ENCODE results near the gene VWA8. TPM values are rescaled to one million over a fixed set of nuclear protein-coding genes. Genes with fewer than 3 reads are reported as not detected.
"Not testable (repeated sequence)": the region's sequence is repeated elsewhere in the genome, so short reads cannot be mapped to it uniquely, and the experiment has no call there.

VWA8 gene
- total and polyA plus RNA-seq, 2 of the 8 experiments (the other 6 are each of a cell fraction or from before 2014, with no cell fraction given): 5.9 to 19.6 TPM

DNA sequence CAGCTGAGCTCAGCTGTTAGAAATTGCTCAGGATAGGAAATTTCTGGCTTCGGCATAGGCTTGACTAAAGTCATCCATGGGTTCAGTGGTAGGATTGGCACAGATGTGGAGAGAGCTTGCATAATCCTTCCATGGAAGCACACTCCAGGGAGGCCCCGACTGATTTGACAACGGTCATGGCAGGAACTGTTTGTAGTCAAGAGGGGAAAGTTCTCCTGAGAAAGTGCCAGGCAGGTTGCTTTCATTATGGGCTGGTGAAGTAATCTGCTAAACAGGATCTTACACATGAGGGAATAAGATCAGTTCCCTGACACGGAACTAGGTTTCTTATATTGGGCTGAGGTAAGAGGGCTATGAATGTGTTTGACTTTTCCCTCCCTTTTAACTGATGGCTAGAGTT, 383.5 kb downstream of the VWA8 start (continued):
- TF ChIP-seq JUND (IDR thresholded peaks at IDR 0.05; ENCODE audit: low read length) (no peak), CHD2 (IDR thresholded peaks at IDR 0.05; ENCODE audit: low read length) (no peak), GABPA (IDR thresholded peaks at IDR 0.05; ENCODE audit: borderline replicate concordance, insufficient read depth, low read length) (no peak), RAD21 (IDR thresholded peaks at IDR 0.05 in 1 of 2, conservative IDR thresholded peaks at IDR 0.05 in 1 of 2; ENCODE audit: low read depth in 2 of 2, low read length in 2 of 2) (no peak), NANOG (IDR thresholded peaks at IDR 0.05; ENCODE audit: insufficient read depth, low read depth, low read length, poor library complexity, severe bottlenecking) (no peak)
- TF ChIP-seq, protein P1, sequence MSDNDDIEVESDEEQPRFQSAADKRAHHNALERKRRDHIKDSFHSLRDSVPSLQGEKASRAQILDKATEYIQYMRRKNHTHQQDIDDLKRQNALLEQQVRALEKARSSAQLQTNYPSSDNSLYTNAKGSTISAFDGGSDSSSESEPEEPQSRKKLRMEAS (IDR thresholded peaks at IDR 0.05): no peak

DNA sequence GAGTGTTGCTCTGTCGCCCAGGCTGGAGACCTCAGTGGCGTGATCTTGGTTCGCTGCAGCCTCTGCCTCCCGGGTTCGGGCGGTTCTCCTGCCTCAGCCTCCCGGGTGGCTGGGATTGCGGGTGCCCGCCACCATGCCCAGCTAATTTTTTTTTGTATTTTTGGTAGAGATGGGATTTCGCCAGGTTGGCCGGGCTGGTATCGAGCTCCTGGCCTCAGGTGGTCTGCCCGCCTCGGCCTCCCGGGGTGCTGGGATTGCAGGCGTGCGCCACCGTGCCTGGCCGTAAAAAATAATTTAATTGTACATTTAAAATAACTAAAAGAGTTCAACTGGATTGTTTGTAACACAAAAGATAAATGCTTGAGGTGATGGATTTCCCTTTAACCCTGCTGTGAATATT, 387.3 kb downstream of the VWA8 start:
- H4K20me1 ChIP-seq (replicated peaks in 1 of 2; ENCODE audit: control insufficient read depth in 1 of 2, insufficient read depth in 2 of 2, low read length in 2 of 2); H3K18ac ChIP-seq (ENCODE audit: extremely low read depth, low read length); H4K91ac ChIP-seq (replicated peaks; ENCODE audit: insufficient read length, low read length); H3K36me3 ChIP-seq (ENCODE audit: control insufficient read depth in 2 of 4, insufficient read depth in 4 of 4, low read length in 3 of 4); H2BK20ac ChIP-seq (ENCODE audit: low read length); H4K8ac ChIP-seq (ENCODE audit: extremely low read depth, insufficient read depth, low read length); H3K56ac ChIP-seq (replicated peaks; ENCODE audit: insufficient read length, low read depth, low read length); DNase-seq (ENCODE audit: low read depth in 1 of 2, low spot score in 2 of 2); H3K79me1 ChIP-seq (ENCODE audit: low read depth, low read length); H3K4ac ChIP-seq (replicated peaks; ENCODE audit: insufficient read length, low read depth, low read length); H3K23me2 ChIP-seq (ENCODE audit: low read depth, low read length); H2AK5ac ChIP-seq (ENCODE audit: low read depth, low read length); H3K4me1 ChIP-seq (replicated peaks in 1 of 4; ENCODE audit: control insufficient read depth in 3 of 4, insufficient read depth in 4 of 4, low read length in 3 of 4); H2BK15ac ChIP-seq (ENCODE audit: low read length); H3K79me2 ChIP-seq (ENCODE audit: control insufficient read depth in 1 of 2, insufficient read depth in 2 of 2, low read length in 2 of 2); POLR2A ChIA-PET (ENCODE audit: partially characterized antibody); H4K5ac ChIP-seq (ENCODE audit: insufficient read length, low read depth, low read length); H2AFZ ChIP-seq (ENCODE audit: low read length); H3K9ac ChIP-seq (replicated peaks in 1 of 4; ENCODE audit: extremely low read depth in 1 of 4, low read depth in 3 of 4, low read length in 3 of 4); H2BK120ac ChIP-seq (replicated peaks; ENCODE audit: low read depth, low read length); H3K27ac ChIP-seq (ENCODE audit: low read depth, low read length); H3K4me3 ChIP-seq (ENCODE audit: extremely low read depth in 1 of 4, insufficient read depth in 2 of 4, low read depth in 3 of 4, low read length in 4 of 4); H3K14ac ChIP-seq (ENCODE audit: insufficient read length); H3K27me3 ChIP-seq (replicated peaks in 1 of 4; ENCODE audit: control insufficient read depth in 3 of 4, extremely low read depth in 1 of 4, insufficient read depth in 3 of 4, low read length in 3 of 4); H3K23ac ChIP-seq (ENCODE audit: insufficient read length); H3K4me2 ChIP-seq (ENCODE audit: insufficient read depth in 1 of 2, low read depth in 2 of 2, low read length in 2 of 2); FAIRE-seq; H2BK5ac ChIP-seq (ENCODE audit: low read depth, low read length); H2BK12ac ChIP-seq (ENCODE audit: low read depth, low read length): not testable (repeated sequence)
- CTCF ChIA-PET (ENCODE audit: partially characterized antibody): interaction anchor here (0.9 to 1.6 kb wide), 2 partner anchors 14 to 145 kb away, joined by 3 to 4 read pairs; no protein-coding TSS in a partner anchor
- WGBS, 2 experiments (ENCODE audit: extremely low coverage in 1 of 2, insufficient coverage in 1 of 2, insufficient read length in 1 of 2, insufficient replicate concordance in 2 of 2, low coverage in 1 of 2, low lambda C conversion rate in 2 of 2, missing lambda C conversion rate in 1 of 2): 96% methylated on average over 19 of the region's 19 CpGs; no CpG with 5 or more reads in 1 of the 2 experiments
- peaks cover 0 to 12% of the 10 kb centered on the region in 2 experiments; a peak in 2 of 4 replicates for H3K9me3 ChIP-seq (ENCODE audit: insufficient read depth in 2 of 2, low read depth in 1 of 2, low read length in 1 of 2)
